SU-DHL-6 (cell line): Measurements from ENCODE around the gene NTM.

Source experiments
- CTCF ChIP-seq: fragments of 200-600 bp; sonication (generic); IDR thresholded peaks from one replicate; pipeline ENCODE4 v1.5.1; 2017; ENCODE audit warnings: antibody characterized with exemption, mild to moderate bottlenecking, low read length, moderate library complexity; ENCODE audit not compliant: insufficient read depth, poor library complexity, severe bottlenecking
- EZH2phosphoT487 ChIP-seq: fragments of 200-600 bp; sonication (generic), shearing (Covaris generic); conservative IDR thresholded peaks from 2 replicates; pipeline ENCODE4 v1.6.1; 2018; ENCODE audit warnings: mild to moderate bottlenecking, antibody characterized with exemption, low read length, moderate library complexity, mixed read lengths

GRCh38 chr11:131372234-131372962 is 2.0 kb downstream of the NTM start:
- TF ChIP-seq CTCF, result no peak
- TF ChIP-seq EZH2phosphoT487, result no peak
